Measurements from ENCODE around the gene RIN3. TPM values are rescaled to one million over a fixed set of nuclear protein-coding genes. Genes with fewer than 3 reads are reported as not detected.

Gene RIN3
- total and polyA plus RNA-seq, 4 donors: 5.0 to 15.6 (median 9.0) TPM

- no peak for TF ChIP-seq YY1 (IDR thresholded peaks at IDR 0.05)
These were observed 120.1 kb downstream of the RIN3 start (continued) for GRCh38 chr14:92633724-92634123.

- H3K36me3 ChIP-seq (ENCODE audit: control insufficient read depth in 4 of 4, insufficient read depth in 3 of 4, low read depth in 1 of 4, low read length in 3 of 4): peaks cover 0 to 2% (median 0%) of the 10 kb centered on the region in 4 donors
- H3K27ac ChIP-seq (ENCODE audit: low read depth in 1 of 2, low read length in 2 of 2): no peak overlapping the region
- peaks cover 0 to 4% (median 0%) of the 10 kb centered on the region in 4 donors for H3K4me1 ChIP-seq (ENCODE audit: control insufficient read depth in 4 of 4, insufficient read depth in 4 of 4, low read length in 3 of 4)
- no peak for DNase-seq (ENCODE audit: low spot score)
- TF ChIP-seq RXRA (IDR thresholded peaks at IDR 0.05) (no peak), CTCF (IDR thresholded peaks at IDR 0.05; ENCODE audit: low read depth, low read length, missing input control) (no peak), NR2F2 (IDR thresholded peaks at IDR 0.05) (no peak), SP1 (IDR thresholded peaks at IDR 0.05) (no peak), JUND (IDR thresholded peaks at IDR 0.05) (no peak), FOXA1 (IDR thresholded peaks at IDR 0.05) (no peak), REST (IDR thresholded peaks at IDR 0.05) (no peak), YY1 (IDR thresholded peaks at IDR 0.05) (no peak), EGR1 (IDR thresholded peaks at IDR 0.05; ENCODE audit: low read depth in 2 of 2) (no peak), ZBTB33 (IDR thresholded peaks at IDR 0.05) (no peak), MAX (IDR thresholded peaks at IDR 0.05) (no peak), HNF4G (IDR thresholded peaks at IDR 0.05) (no peak), ATF3 (IDR thresholded peaks at IDR 0.05) (no peak), TAF1 (conservative IDR thresholded peaks at IDR 0.05) (no peak), RAD21 (IDR thresholded peaks at IDR 0.05) (no peak), HNF4A (conservative IDR thresholded peaks at IDR 0.05) (no peak), GABPA (IDR thresholded peaks at IDR 0.05 in 1 of 2, conservative IDR thresholded peaks at IDR 0.05 in 1 of 2) (no peak), FOXA2 (IDR thresholded peaks at IDR 0.05) (no peak)
- WGBS: 97% methylated on average over 4 of the region's 4 CpGs
- H3K4me3 ChIP-seq (ENCODE audit: low read depth in 1 of 3, low read length in 3 of 3): no peak overlapping the region
- no peaks in the 10 kb centered on the region for H3K27me3 ChIP-seq (ENCODE audit: control insufficient read depth in 4 of 4, insufficient read depth in 4 of 4, low read length in 3 of 4)
- no peaks in the 10 kb centered on the region for H3K9me3 ChIP-seq (ENCODE audit: control insufficient read depth in 4 of 4, low read length in 3 of 4)
- no peak overlapping the region for H3K9ac ChIP-seq (ENCODE audit: low read depth in 1 of 2, low read length in 2 of 2)
These were observed 121.5 kb downstream of the RIN3 start for GRCh38 chr14:92635031-92635430.

All from liver (tissue), 9 donors.